Right atrium auricular region (tissue), 2 donors: ENCODE data around the gene DVL1. TPM values are rescaled to one million over a fixed set of nuclear protein-coding genes. Genes with fewer than 3 reads are reported as not detected.

Experiments
- DNase-seq: peaks from one replicate; pipeline ENCODE4 v3.0.0-alpha.2; 2019; ENCODE audit warnings: low spot score
- H3K27ac ChIP-seq, 2 donors: fragments of 200-600 bp; sonication (generic); 1 replicate in 1 of 2; 2 replicates in 1 of 2; pipeline ENCODE4 v1.5.1; 2016 to 2019
- H3K27me3 ChIP-seq, 2 donors: fragments of 200-600 bp; sonication (generic); one replicate each; pipeline versions ENCODE4 v1.5.1 to v1.6.0; 2017 to 2019
- H3K36me3 ChIP-seq: fragments of 200-600 bp; sonication (generic); one replicate; pipeline ENCODE4 v1.5.1; 2016
- H3K4me1 ChIP-seq, 2 donors: fragments of 200-600 bp; sonication (generic); one replicate each; pipeline versions ENCODE4 v1.5.1 to v1.6.0; 2017 to 2019
- H3K4me3 ChIP-seq, 2 donors: fragments of 200-600 bp; sonication (generic); 1 replicate in 1 of 2; 2 replicates in 1 of 2; pipeline ENCODE4 v1.5.1; 2017 to 2019; ENCODE audit warnings: mild to moderate bottlenecking in 1 of 2, moderate library complexity in 1 of 2
- H3K9me3 ChIP-seq, 2 donors: fragments of 200-600 bp; sonication (generic); one replicate each; pipeline ENCODE4 v1.5.1; 2019
- microRNA-seq, 2 donors: library from miRNA; unstranded; fragments of <30 nt; microRNA quantifications; one replicate each; pipeline ENCODE4, GENCODE V29; 2016 to 2017; ENCODE audit warnings: borderline number of aligned reads in 2 of 2, borderline replicate concordance in 1 of 2
- total RNA-seq, 2 donors: library from RNA; depleted of rRNA; stranded (reverse); fragments of >200 nt; gene quantifications; one replicate each; pipeline ENCODE4 v1.1.0, GENCODE V29; 2016
- TF ChIP-seq, protein P1 (sequence below), 2 donors: fragments of 200-600 bp; sonication (generic); IDR thresholded peaks; one replicate each; pipeline ENCODE4 v1.5.1; 2019; ENCODE audit warnings: antibody characterized with exemption in 2 of 2

DVL1 gene
- total RNA-seq, 2 donors from 2014 or later: 75.0 to 80.2 TPM

DNA sequence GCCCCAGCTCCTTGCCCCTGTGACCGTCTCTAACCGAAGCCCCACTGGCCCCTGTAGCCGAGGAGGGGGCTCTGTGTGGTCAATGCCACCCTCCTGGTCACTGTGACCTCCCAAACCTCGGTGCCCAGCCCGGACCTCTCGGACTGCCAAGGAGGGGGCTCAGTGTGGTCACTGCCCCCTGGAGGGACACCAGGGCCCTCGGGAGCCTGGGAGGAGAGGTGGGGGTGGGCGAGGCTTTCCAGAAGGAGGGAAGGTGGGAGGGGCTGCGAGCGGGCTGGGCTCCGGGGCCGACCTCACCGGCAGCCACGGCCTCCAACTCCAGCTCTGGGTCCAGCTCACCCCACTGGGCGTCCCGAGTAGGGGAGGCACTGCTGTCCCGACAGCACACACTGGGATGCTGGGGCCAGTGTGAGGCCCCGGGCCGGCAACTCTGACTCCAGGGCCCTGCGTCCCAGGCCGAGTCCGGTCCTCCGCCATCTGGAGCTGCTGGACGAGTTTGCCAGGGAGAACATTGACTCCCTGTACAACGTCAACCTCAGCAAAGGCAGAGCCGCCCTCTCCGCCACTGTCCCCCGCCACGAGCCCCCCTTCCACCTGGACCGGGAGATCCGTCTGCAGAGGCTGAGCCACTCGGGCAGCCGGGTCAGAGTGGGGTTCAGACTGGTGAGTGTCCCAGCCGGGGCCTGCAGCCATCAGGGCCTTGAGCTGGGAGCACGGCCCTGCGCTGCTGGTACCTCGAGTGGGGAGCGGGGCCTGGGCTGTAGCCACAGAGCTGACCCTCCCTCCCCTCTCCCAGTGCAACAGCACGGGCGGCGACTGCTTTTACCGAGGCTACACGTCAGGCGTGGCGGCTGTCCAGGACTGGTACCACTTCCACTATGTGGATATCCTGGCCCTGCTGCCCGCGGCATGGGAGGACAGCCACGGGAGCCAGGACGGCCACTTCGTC, 62.6 kb downstream of the DVL1 start:
- Histone ChIP-seq H3K36me3 (no peaks in the 10 kb centered on the region), H3K4me1 (peaks cover 0 to 20% of the 10 kb centered on the region in 2 donors), H3K27ac (no peak overlapping the region), H3K27me3 (peaks cover 0 to 8% of the 10 kb centered on the region in 2 donors), H3K9me3 (no peaks in the 10 kb centered on the region), H3K4me3 (no peak overlapping the region)
- no peak for DNase-seq
- TF ChIP-seq, protein P1, sequence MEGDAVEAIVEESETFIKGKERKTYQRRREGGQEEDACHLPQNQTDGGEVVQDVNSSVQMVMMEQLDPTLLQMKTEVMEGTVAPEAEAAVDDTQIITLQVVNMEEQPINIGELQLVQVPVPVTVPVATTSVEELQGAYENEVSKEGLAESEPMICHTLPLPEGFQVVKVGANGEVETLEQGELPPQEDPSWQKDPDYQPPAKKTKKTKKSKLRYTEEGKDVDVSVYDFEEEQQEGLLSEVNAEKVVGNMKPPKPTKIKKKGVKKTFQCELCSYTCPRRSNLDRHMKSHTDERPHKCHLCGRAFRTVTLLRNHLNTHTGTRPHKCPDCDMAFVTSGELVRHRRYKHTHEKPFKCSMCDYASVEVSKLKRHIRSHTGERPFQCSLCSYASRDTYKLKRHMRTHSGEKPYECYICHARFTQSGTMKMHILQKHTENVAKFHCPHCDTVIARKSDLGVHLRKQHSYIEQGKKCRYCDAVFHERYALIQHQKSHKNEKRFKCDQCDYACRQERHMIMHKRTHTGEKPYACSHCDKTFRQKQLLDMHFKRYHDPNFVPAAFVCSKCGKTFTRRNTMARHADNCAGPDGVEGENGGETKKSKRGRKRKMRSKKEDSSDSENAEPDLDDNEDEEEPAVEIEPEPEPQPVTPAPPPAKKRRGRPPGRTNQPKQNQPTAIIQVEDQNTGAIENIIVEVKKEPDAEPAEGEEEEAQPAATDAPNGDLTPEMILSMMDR (IDR thresholded peaks at IDR 0.05): no peak

DNA sequence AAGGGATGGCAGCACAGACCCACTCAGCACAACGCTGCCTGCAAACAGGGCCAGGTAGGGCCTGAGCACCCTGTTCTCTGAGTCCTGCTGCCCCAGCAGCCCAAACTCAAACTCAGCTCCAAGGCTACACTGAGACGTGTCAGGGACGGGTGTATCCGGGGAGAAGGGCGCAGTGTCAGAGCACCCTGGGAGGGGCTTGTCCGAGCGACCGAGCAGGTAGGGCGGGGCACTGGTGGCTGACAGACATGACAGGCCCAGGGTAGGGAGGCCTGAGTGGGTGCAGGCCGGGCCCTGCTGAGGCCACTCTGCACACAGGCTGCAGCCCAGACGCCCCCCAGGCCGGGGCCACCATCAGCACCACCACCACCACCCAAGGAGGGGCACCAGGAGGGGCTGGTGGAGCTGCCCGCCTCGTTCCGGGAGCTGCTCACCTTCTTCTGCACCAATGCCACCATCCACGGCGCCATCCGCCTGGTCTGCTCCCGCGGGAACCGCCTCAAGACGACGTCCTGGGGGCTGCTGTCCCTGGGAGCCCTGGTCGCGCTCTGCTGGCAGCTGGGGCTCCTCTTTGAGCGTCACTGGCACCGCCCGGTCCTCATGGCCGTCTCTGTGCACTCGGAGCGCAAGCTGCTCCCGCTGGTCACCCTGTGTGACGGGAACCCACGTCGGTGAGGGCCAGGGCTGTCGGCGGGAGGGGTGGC, 63.5 kb downstream of the DVL1 start:
- Histone ChIP-seq H3K27me3 (peaks cover 0 to 8% of the 10 kb centered on the region in 2 donors), H3K27ac (no peak overlapping the region), H3K9me3 (no peaks in the 10 kb centered on the region), H3K4me1 (peaks cover 0 to 14% of the 10 kb centered on the region in 2 donors), H3K4me3 (no peak overlapping the region), H3K36me3 (no peaks in the 10 kb centered on the region)
- TF ChIP-seq, protein P1 (IDR thresholded peaks at IDR 0.05): no peak
- no peak for DNase-seq

Small RNA genes within 50 kb of the gene (microRNA-seq; reads per million reads assigned to microRNA genes)
- gene MIR6726 (0.71 to 2.8 reads per million in 2 donors), gene MIR6727 (0 to 0.71 reads per million in 2 donors), gene MIR6808 (0 reads per million in 2 donors)

Other genes starting within 250 kb of the DVL1 start
- gene C1orf159, start 233.3 kb downstream of the DVL1 start, total RNA-seq: 1 to 10 TPM; 4.4 to 4.6 TPM
- gene TTLL10, start 175.5 kb downstream of the DVL1 start, total RNA-seq: not detected
- gene TNFRSF18, start 142.8 kb downstream of the DVL1 start, total RNA-seq: under 1 TPM in 1 of 2 donors, not detected in 1; 0.55 TPM
- under 1 TPM; 0.59 to 0.79 TPM for gene TNFRSF4, start 135.3 kb downstream of the DVL1 start, total RNA-seq
- 100 to 1,000 TPM; 120 to 128 TPM for gene SDF4, start 117.4 kb downstream of the DVL1 start, total RNA-seq
- gene B3GALT6, start 117.2 kb downstream of the DVL1 start, total RNA-seq: 10 to 100 TPM; 16.1 to 19.7 TPM
- not detected for gene C1QTNF12, start 102.7 kb downstream of the DVL1 start, total RNA-seq
- gene UBE2J2, start 75.6 kb downstream of the DVL1 start, total RNA-seq: 10 to 100 TPM; 27.5 to 33.5 TPM
- gene SCNN1D, start 69.0 kb downstream of the DVL1 start, total RNA-seq: under 1 TPM; 0.59 to 0.79 TPM
- gene ACAP3, start 41.5 kb downstream of the DVL1 start, total RNA-seq: 10 to 100 TPM; 19.5 to 20.4 TPM
- gene PUSL1, start 40.8 kb downstream of the DVL1 start, total RNA-seq: 10 to 100 TPM; 14.5 to 24.8 TPM
- gene INTS11, start 24.8 kb downstream of the DVL1 start, total RNA-seq: 10 to 100 TPM; 59.6 to 65.2 TPM
- gene CPTP, start 24.6 kb downstream of the DVL1 start, total RNA-seq: 10 to 100 TPM; 35.6 to 64.1 TPM
- gene TAS1R3, start 18.1 kb downstream of the DVL1 start, total RNA-seq: under 1 TPM; 0.30 to 0.35 TPM
- gene MXRA8, start 9.1 kb upstream of the DVL1 start, total RNA-seq: 10 to 100 TPM; 53.4 to 58.6 TPM
- 100 to 1,000 TPM; 155 to 159 TPM for gene AURKAIP1, start 25.8 kb upstream of the DVL1 start, total RNA-seq
- 10 to 100 TPM; 41.6 to 44.2 TPM for gene CCNL2, start 49.9 kb upstream of the DVL1 start, total RNA-seq
- 100 to 1,000 TPM; 160 to 218 TPM for gene MRPL20, start 57.9 kb upstream of the DVL1 start, total RNA-seq
- 1 to 10 TPM; 2.2 to 2.4 TPM for gene ANKRD65, start 71.9 kb upstream of the DVL1 start, total RNA-seq
- gene VWA1, start 86.3 kb upstream of the DVL1 start, total RNA-seq: 10 to 100 TPM; 13.0 to 15.2 TPM
- 1 to 10 TPM; 1.4 to 2.8 TPM for gene ATAD3C, start 100.3 kb upstream of the DVL1 start, total RNA-seq
- 1 to 10 TPM; 2.7 to 5.7 TPM for gene ATAD3B, start 122.3 kb upstream of the DVL1 start, total RNA-seq
- 10 to 100 TPM; 15.6 to 18.6 TPM for gene ATAD3A, start 162.7 kb upstream of the DVL1 start, total RNA-seq
- 1 to 10 TPM; 1.4 to 2.8 TPM for gene TMEM240, start 191.2 kb upstream of the DVL1 start, total RNA-seq
- gene SSU72, start 225.4 kb upstream of the DVL1 start, total RNA-seq: 100 to 1,000 TPM in 1 of 2 donors, 10 to 100 TPM in 1; 98.3 to 121 TPM